Stomach (tissue), 4 donors: ENCODE results near the gene SPATA12.

ENCODE experiments used
- EP300 ChIP-seq: sonication (generic); formaldehyde crosslinking; IDR thresholded peaks from one replicate; pipeline ENCODE4 v1.6.1; 2017; ENCODE audit warnings: antibody characterized with exemption
- POLR2A ChIP-seq, 4 donors: fragments of 450-650 bp; IDR thresholded peaks; one replicate each; pipeline ENCODE4 v1.6.1; 2016; ENCODE audit warnings: antibody characterized with exemption in 4 of 4, control low read depth in 2 of 4, mild to moderate bottlenecking in 1 of 4, moderate library complexity in 1 of 4
- POLR2AphosphoS5 ChIP-seq, 3 donors: sonication (generic); formaldehyde crosslinking; IDR thresholded peaks; one replicate each; pipeline ENCODE4 v1.6.1; 2016; ENCODE audit warnings: antibody characterized with exemption in 3 of 3
- TF ChIP-seq, protein P1 (sequence below), 7 experiments: fragments of 450-650 bp in 4 of 7; fragments of 200-600 bp in 3 of 7; sonication (generic) in 3 of 7; IDR thresholded peaks; one replicate each; pipeline ENCODE4 v1.5.1; 2016 to 2019; ENCODE audit warnings: antibody characterized with exemption in 7 of 7, control low read depth in 2 of 7, mild to moderate bottlenecking in 1 of 7

GRCh38 chr3:57053122-57053521 lies 7.3 kb upstream of the SPATA12 start:
- TF ChIP-seq POLR2A (IDR thresholded peaks at IDR 0.05) (no peak), EP300 (no peak), POLR2AphosphoS5 (IDR thresholded peaks at IDR 0.05) (no peak)
- TF ChIP-seq, protein P1, sequence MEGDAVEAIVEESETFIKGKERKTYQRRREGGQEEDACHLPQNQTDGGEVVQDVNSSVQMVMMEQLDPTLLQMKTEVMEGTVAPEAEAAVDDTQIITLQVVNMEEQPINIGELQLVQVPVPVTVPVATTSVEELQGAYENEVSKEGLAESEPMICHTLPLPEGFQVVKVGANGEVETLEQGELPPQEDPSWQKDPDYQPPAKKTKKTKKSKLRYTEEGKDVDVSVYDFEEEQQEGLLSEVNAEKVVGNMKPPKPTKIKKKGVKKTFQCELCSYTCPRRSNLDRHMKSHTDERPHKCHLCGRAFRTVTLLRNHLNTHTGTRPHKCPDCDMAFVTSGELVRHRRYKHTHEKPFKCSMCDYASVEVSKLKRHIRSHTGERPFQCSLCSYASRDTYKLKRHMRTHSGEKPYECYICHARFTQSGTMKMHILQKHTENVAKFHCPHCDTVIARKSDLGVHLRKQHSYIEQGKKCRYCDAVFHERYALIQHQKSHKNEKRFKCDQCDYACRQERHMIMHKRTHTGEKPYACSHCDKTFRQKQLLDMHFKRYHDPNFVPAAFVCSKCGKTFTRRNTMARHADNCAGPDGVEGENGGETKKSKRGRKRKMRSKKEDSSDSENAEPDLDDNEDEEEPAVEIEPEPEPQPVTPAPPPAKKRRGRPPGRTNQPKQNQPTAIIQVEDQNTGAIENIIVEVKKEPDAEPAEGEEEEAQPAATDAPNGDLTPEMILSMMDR (IDR thresholded peaks at IDR 0.05) = no peak
